Endothelial cell of umbilical vein (primary cell): ENCODE measurements around the gene SLC11A2. TPM values are rescaled to one million over a fixed set of nuclear protein-coding genes. Genes with fewer than 3 reads are reported as not detected.

Source experiments
- BruUV-seq: library from RNA; stranded (reverse); fragments of 400-500 nt; replicated peaks from 2 replicates; lab custom pipeline; 2021; lab: Mats Ljungman, UMichigan
- CTCF ChIA-PET: fragments of 300-600, 350-600 bp; sonication (Branson Sonifier 250); formaldehyde crosslinking; loops from one replicate; lab custom pipeline; 2021; ENCODE audit warnings: antibody characterized with exemption, inconsistent platforms; lab: Charles Lee
- POLR2A ChIA-PET: fragments of 300-600, 350-600 bp; sonication (Branson Sonifier 250); formaldehyde crosslinking; loops from one replicate; lab custom pipeline; 2021; ENCODE audit warnings: antibody characterized with exemption, inconsistent platforms; lab: Charles Lee
- DNase-seq: peaks from one replicate; pipeline ENCODE4 v3.0.0-alpha.2; 2011; ENCODE audit warnings: low read depth, low spot score
- FAIRE-seq: peaks from 2 replicates; lab custom pipeline; 2011; peaks lifted over from hg19 to GRCh38; lab: Jason Lieb, UNC
- H2AFZ ChIP-seq: 2 replicates; pipeline ENCODE4 v1.6.0; 2012; ENCODE audit warnings: low read depth, low read length, control low read depth, inconsistent platforms
- H3K27ac ChIP-seq: 2 replicates; pipeline ENCODE4 v1.5.1; 2011; ENCODE audit warnings: low read depth, mild to moderate bottlenecking, control low read depth, low read length, moderate library complexity; ENCODE audit not compliant: insufficient read depth
- H3K27me3 ChIP-seq, 2 experiments: 2 replicates each; pipeline versions ENCODE4 v1.6.0 to v1.6.1; 2011; ENCODE audit warnings: low read length in 2 of 2, mixed read lengths in 1 of 2; ENCODE audit not compliant: control insufficient read depth in 2 of 2, insufficient read depth in 2 of 2
- H3K36me3 ChIP-seq, 2 experiments: 2 replicates in 1 of 2; 3 replicates in 1 of 2; pipeline ENCODE4 v1.5.1; 2011; ENCODE audit warnings: low read length in 2 of 2, mild to moderate bottlenecking in 1 of 2, moderate library complexity in 1 of 2; ENCODE audit not compliant: control insufficient read depth in 2 of 2, insufficient read depth in 2 of 2; ENCODE audit errors: extremely low read depth in 1 of 2
- H3K4me1 ChIP-seq: 3 replicates; pipeline ENCODE4 v1.5.1; 2011; ENCODE audit warnings: mild to moderate bottlenecking, low read length; ENCODE audit not compliant: control insufficient read depth, insufficient read depth; ENCODE audit errors: extremely low read depth
- H3K4me2 ChIP-seq: 2 replicates; pipeline ENCODE4 v1.6.1; 2011; ENCODE audit warnings: low read length, control low read depth, mixed read lengths; ENCODE audit not compliant: insufficient read depth
- H3K4me3 ChIP-seq, 3 experiments: fragments of 200-600 bp in 1 of 3; sonication (generic), shearing (Covaris generic) in 1 of 3; replicated peaks in 1 of 3; 2 replicates each; pipeline ENCODE4 v1.5.1; 2011 to 2016; ENCODE audit warnings: control low read depth in 3 of 3, low read length in 3 of 3, mild to moderate bottlenecking in 2 of 3, inconsistent platforms in 1 of 3, low read depth in 1 of 3, moderate library complexity in 1 of 3; ENCODE audit not compliant: insufficient read depth in 1 of 3
- H3K79me2 ChIP-seq: 2 replicates; pipeline ENCODE4 v1.6.0; 2012; ENCODE audit warnings: low read length, inconsistent platforms; ENCODE audit not compliant: control insufficient read depth, insufficient read depth
- H3K9ac ChIP-seq: replicated peaks from 2 replicates; pipeline ENCODE3; 2011; ENCODE audit warnings: low read length, control low read depth; ENCODE audit not compliant: insufficient read depth; ENCODE audit errors: extremely low read depth
- H3K9me1 ChIP-seq: replicated peaks from 3 replicates; pipeline ENCODE4 v1.6.0; 2011; ENCODE audit warnings: mild to moderate bottlenecking, low read length; ENCODE audit not compliant: control insufficient read depth, insufficient read depth; ENCODE audit errors: extremely low read depth
- H3K9me3 ChIP-seq: replicated peaks from 2 replicates; pipeline ENCODE4 v1.5.1; 2012; ENCODE audit warnings: low read length, inconsistent platforms; ENCODE audit not compliant: control insufficient read depth, insufficient read depth
- H4K20me1 ChIP-seq: replicated peaks from 2 replicates; pipeline ENCODE3; 2011; ENCODE audit warnings: mild to moderate bottlenecking, low read length; ENCODE audit not compliant: control insufficient read depth, insufficient read depth; ENCODE audit errors: extremely low read depth
- CTCF ChIP-seq, 2 donors: IDR thresholded peaks; 1 replicate in 1 of 2; 2 replicates in 1 of 2; pipeline ENCODE4 v1.5.1; 2011; ENCODE audit warnings: low read length in 2 of 2, mild to moderate bottlenecking in 2 of 2, moderate library complexity in 2 of 2, control low read depth in 1 of 2, inconsistent platforms in 1 of 2, low read depth in 1 of 2; ENCODE audit not compliant: insufficient read depth in 1 of 2; ENCODE audit errors: extremely low read depth in 1 of 2
- EZH2 ChIP-seq: IDR thresholded peaks from 2 replicates; pipeline ENCODE4 v1.6.1; 2012; ENCODE audit warnings: borderline replicate concordance, low read depth, mild to moderate bottlenecking, moderate library complexity, low read length, inconsistent platforms; ENCODE audit not compliant: severe bottlenecking
- FOS ChIP-seq: IDR thresholded peaks from 2 replicates; pipeline ENCODE4 v1.6.1; 2011; ENCODE audit warnings: mild to moderate bottlenecking, low read length, moderate library complexity, borderline replicate concordance; ENCODE audit not compliant: insufficient read depth
- GATA2 ChIP-seq: IDR thresholded peaks from 2 replicates; pipeline ENCODE4 v1.7.0; 2011; ENCODE audit warnings: low read depth, mild to moderate bottlenecking, moderate library complexity, mixed read lengths, low read length; ENCODE audit not compliant: insufficient read length, insufficient read depth
- JUN ChIP-seq: IDR thresholded peaks from 2 replicates; pipeline ENCODE4 v1.6.1; 2011; ENCODE audit warnings: borderline replicate concordance, low read depth; ENCODE audit not compliant: insufficient read length, insufficient read depth
- MAX ChIP-seq: IDR thresholded peaks from 2 replicates; pipeline ENCODE4 v1.6.1; 2011; ENCODE audit not compliant: insufficient read depth, insufficient read length
- MYC ChIP-seq: IDR thresholded peaks from one replicate; pipeline ENCODE4 v1.6.1; 2011; ENCODE audit warnings: mild to moderate bottlenecking, low read depth, low read length
- POLR2A ChIP-seq: IDR thresholded peaks from 2 replicates; pipeline ENCODE4 v1.6.1; 2012; ENCODE audit warnings: low read depth, mild to moderate bottlenecking, control low read depth, low read length
- POLR2AphosphoS5 ChIP-seq: IDR thresholded peaks from 2 replicates; pipeline ENCODE4 v1.6.1; 2012; ENCODE audit warnings: low read depth, mild to moderate bottlenecking, control low read depth, low read length, moderate library complexity; ENCODE audit not compliant: insufficient read depth
- dilution Hi-C: fragments of 300-500 bp; cut with MboI; formaldehyde crosslinking; loops from one replicate; pipeline ENCODE4 v1.15.0; 2019; ENCODE audit warnings: low sequenced_read_pairs; ENCODE audit not compliant: extremely low pct_ligation_motif_present
- intact Hi-C: fragments of 100-400 bp; cut with micrococcal nuclease; formaldehyde crosslinking; loops from one replicate; pipeline ENCODE4 v1.10.0; 2022
- polyA plus RNA-seq, 4 experiments: library from polyadenylated mRNA; depleted of rRNA in 3 of 4; stranded (reverse) in 3 of 4; unstranded in 1 of 4; fragments of >200 nt; gene quantifications; 2 replicates each; pipeline versions ENCODE4 v1.2.1 to v1.2.3, GENCODE V29; 2011 to 2012; ENCODE audit warnings: missing spikeins in 1 of 4
- total RNA-seq: library from RNA; stranded (reverse); gene quantifications from 2 replicates; pipeline ENCODE4 v1.2.3, GENCODE V29; 2021

The SLC11A2 gene
- total and polyA plus RNA-seq, 2 donors (not counting 3 experiments of a cell fraction or from before 2014, with no cell fraction given) = 47.5 to 56.4 TPM

- dilution Hi-C loops = no loop called here
- ChIA-PET POLR2A (no interaction called here), CTCF (no interaction called here)
- DNase-seq (no peak), FAIRE-seq (no peak)
- Histone ChIP-seq H3K4me2 (no peak overlapping the region), H3K9ac (no peak overlapping the region), H3K36me3 (peaks cover 0 to 3% of the 10 kb centered on the region in 2 experiments), H3K27ac (no peak overlapping the region), H3K9me3 (no peaks in the 10 kb centered on the region), H2AFZ (no peak overlapping the region), H4K20me1 (no peaks in the 10 kb centered on the region), H3K4me1 (peaks cover 10% of the 10 kb centered on the region), H3K27me3 (no peaks in the 10 kb centered on the region), H3K9me1 (no peaks in the 10 kb centered on the region), H3K4me3 (no peak overlapping the region), H3K79me2 (no peaks in the 10 kb centered on the region)
- no TSS peak for BruUV-seq
- intact Hi-C loops = no loop called here
- no peak for TF ChIP-seq POLR2A
- TF ChIP-seq FOS = no peak
- no peak for TF ChIP-seq EZH2
- no peak for TF ChIP-seq MAX
- TF ChIP-seq GATA2 = no peak
- TF ChIP-seq POLR2AphosphoS5 = no peak
- no peak for TF ChIP-seq CTCF (IDR thresholded peaks at IDR 0.05; ENCODE audit: extremely low read depth in 1 of 2, insufficient read depth in 1 of 2, low read depth in 1 of 2, low read length in 2 of 2)
- no peak for TF ChIP-seq JUN
- no peak for TF ChIP-seq MYC
Observed at GRCh38 chr12:50980545-50980944, 45.6 kb downstream of the SLC11A2 start.
